CD14-positive monocyte (primary cell): Measurements from ENCODE around the gene DDAH1. TPM values are rescaled to one million over a fixed set of nuclear protein-coding genes. Genes with fewer than 3 reads are reported as not detected.

Experiments
- DNase-seq, 3 donors: peaks; one replicate each; pipeline ENCODE4 v3.0.0-alpha.2; 2011 to 2022
- H2AFZ ChIP-seq: 2 replicates; pipeline ENCODE4 v1.6.0; 2012; ENCODE audit warnings: mild to moderate bottlenecking, low read depth, low read length, inconsistent platforms; ENCODE audit not compliant: insufficient read depth, poor library complexity, severe bottlenecking
- H3K27ac ChIP-seq, 2 donors: 1 replicate in 1 of 2; 2 replicates in 1 of 2; pipeline ENCODE4 v1.5.1; 2012 to 2013; ENCODE audit warnings: low read length in 2 of 2, control low read depth in 1 of 2, inconsistent platforms in 1 of 2, low read depth in 1 of 2, mild to moderate bottlenecking in 1 of 2
- H3K27me3 ChIP-seq, 2 donors: one replicate each; pipeline versions ENCODE4 v1.6.0 to v1.6.1; 2011 to 2013; ENCODE audit warnings: low read length in 2 of 2; ENCODE audit not compliant: control insufficient read depth in 2 of 2, insufficient read depth in 2 of 2
- H3K36me3 ChIP-seq, 2 donors: replicated peaks in 1 of 2; 1 replicate in 1 of 2; 2 replicates in 1 of 2; pipeline versions ENCODE4 v1.5.1 to v1.6.1; 2012 to 2013; ENCODE audit warnings: low read length in 2 of 2, control low read depth in 1 of 2, inconsistent platforms in 1 of 2, mild to moderate bottlenecking in 1 of 2; ENCODE audit not compliant: insufficient read depth in 2 of 2, control insufficient read depth in 1 of 2
- H3K4me1 ChIP-seq, 2 donors: 1 replicate in 1 of 2; 2 replicates in 1 of 2; pipeline versions ENCODE4 v1.5.1 to v1.6.1; 2012 to 2013; ENCODE audit warnings: low read length in 2 of 2, control low read depth in 1 of 2, inconsistent platforms in 1 of 2, mild to moderate bottlenecking in 1 of 2, moderate library complexity in 1 of 2; ENCODE audit not compliant: insufficient read depth in 2 of 2, control insufficient read depth in 1 of 2
- H3K4me2 ChIP-seq: replicated peaks from 2 replicates; pipeline ENCODE3; 2012; ENCODE audit warnings: low read length, moderate library complexity, mild to moderate bottlenecking; ENCODE audit not compliant: poor library complexity, severe bottlenecking; ENCODE audit errors: extremely low read depth
- H3K4me3 ChIP-seq, 3 experiments: fragments of 200-600 bp in 1 of 3; sonication (generic) in 1 of 3; replicated peaks in 1 of 3; 1 replicate in 2 of 3; 2 replicates in 1 of 3; pipeline ENCODE4 v1.5.1; 2011 to 2013; ENCODE audit warnings: low read length in 3 of 3, mild to moderate bottlenecking in 3 of 3, control low read depth in 2 of 3, low read depth in 2 of 3, inconsistent platforms in 1 of 3, moderate library complexity in 1 of 3
- H3K79me2 ChIP-seq: 2 replicates; pipeline ENCODE4 v1.6.0; 2012; ENCODE audit warnings: mild to moderate bottlenecking, control low read depth, inconsistent platforms, low read length, moderate library complexity; ENCODE audit not compliant: insufficient read depth
- H3K9ac ChIP-seq: 2 replicates; pipeline ENCODE4 v1.6.0; 2017; ENCODE audit warnings: low read length, mild to moderate bottlenecking; ENCODE audit not compliant: insufficient read depth, poor library complexity, severe bottlenecking
- H3K9me3 ChIP-seq, 2 donors: replicated peaks in 1 of 2; 1 replicate in 1 of 2; 2 replicates in 1 of 2; pipeline versions ENCODE4 v1.5.1 to v1.6.1; 2012 to 2013; ENCODE audit warnings: low read length in 2 of 2, control low read depth in 1 of 2; ENCODE audit not compliant: control insufficient read depth in 1 of 2, insufficient read depth in 1 of 2
- H4K20me1 ChIP-seq: 2 replicates; pipeline ENCODE4 v1.6.0; 2012; ENCODE audit warnings: mild to moderate bottlenecking, low read length, control low read depth, moderate library complexity; ENCODE audit not compliant: insufficient read depth
- H3K27ac Mint-ChIP-seq, 7 donors: one replicate each; pipeline ENCODE4 v1.8.0; 2020; ENCODE audit warnings: mild to moderate bottlenecking in 7 of 7, mixed read lengths in 7 of 7, moderate library complexity in 6 of 7, inconsistent platforms in 2 of 7
- H3K27me3 Mint-ChIP-seq, 3 donors: one replicate each; pipeline ENCODE4 v1.8.0; 2021 to 2022; ENCODE audit warnings: low read depth in 3 of 3, mild to moderate bottlenecking in 3 of 3, mixed read lengths in 3 of 3, moderate library complexity in 3 of 3, inconsistent platforms in 1 of 3
- H3K36me3 Mint-ChIP-seq, 2 donors: one replicate each; pipeline ENCODE4 v1.8.0; 2020; ENCODE audit warnings: mixed read lengths in 2 of 2, inconsistent platforms in 1 of 2, mild to moderate bottlenecking in 1 of 2
- H3K4me1 Mint-ChIP-seq: one replicate; pipeline ENCODE4 v1.8.0; 2020; ENCODE audit warnings: mild to moderate bottlenecking, mixed read lengths
- H3K4me3 Mint-ChIP-seq, 2 donors: one replicate each; pipeline ENCODE4 v1.8.0; 2020; ENCODE audit warnings: mild to moderate bottlenecking in 2 of 2, mixed read lengths in 2 of 2, moderate library complexity in 1 of 2
- H3K9me3 Mint-ChIP-seq, 7 donors: one replicate each; pipeline ENCODE4 v1.8.0; 2020 to 2022; ENCODE audit warnings: mixed read lengths in 7 of 7, mild to moderate bottlenecking in 6 of 7, moderate library complexity in 6 of 7, inconsistent platforms in 2 of 7
- CTCF ChIP-seq: fragments of 200-600 bp; IDR thresholded peaks from one replicate; pipeline ENCODE4 v1.8.0; 2022; ENCODE audit warnings: antibody characterized with exemption, mild to moderate bottlenecking
- WGBS: methylation state at CpG from one replicate; pipeline ENCODE4 v1.1.5; 2013; ENCODE audit warnings: missing lambda C conversion rate; ENCODE audit not compliant: insufficient coverage; 5-methylcytosine and 5-hydroxymethylcytosine counted together
- intact Hi-C, 2 donors: fragments of 100-400 bp; cut with micrococcal nuclease; formaldehyde crosslinking; loops; one replicate each; pipeline versions ENCODE4 v1.15.0 to v1.15.1; 2023
- polyA plus RNA-seq, 3 donors: library from polyadenylated mRNA; depleted of rRNA in 1 of 3; unstranded in 2 of 3; stranded (reverse) in 1 of 3; fragments of 300-500 nt in 2 of 3; fragments of >200 nt in 1 of 3; fragmentation: Illumina TruSeq in 2 of 3; gene quantifications; 1 replicate in 2 of 3; 2 replicates in 1 of 3; pipeline ENCODE4 v1.2.3, GENCODE V29; 2012 to 2021

The DDAH1 gene
- polyA plus RNA-seq, 3 donors: not detected

- DNase-seq: no peak
- no peak overlapping the region for H3K27ac ChIP-seq
- intact Hi-C loops: no loop called here
- no peak overlapping the region for H3K4me3 Mint-ChIP-seq
- H3K79me2 ChIP-seq: no peaks in the 10 kb centered on the region
- peaks cover 0 to 2% of the 10 kb centered on the region in 2 donors for H3K36me3 Mint-ChIP-seq
- no peak overlapping the region for H3K4me2 ChIP-seq
- H3K9me3 Mint-ChIP-seq: peaks cover 0 to 9% (median 2%) of the 10 kb centered on the region in 7 donors
- H3K27me3 Mint-ChIP-seq: peaks cover 33 to 42% (median 37%) of the 10 kb centered on the region in 3 donors
- no peak overlapping the region for H3K9ac ChIP-seq
- H3K4me3 ChIP-seq: no peak overlapping the region
- no CpG with 5 or more reads among the region's 5 CpGs for WGBS
- TF ChIP-seq CTCF: no peak
- H2AFZ ChIP-seq: no peak overlapping the region
- peaks cover 6 to 16% of the 10 kb centered on the region in 2 donors for H3K4me1 ChIP-seq
- no peaks in the 10 kb centered on the region for H4K20me1 ChIP-seq
- no peak overlapping the region for H3K27ac Mint-ChIP-seq
- no peaks in the 10 kb centered on the region for H3K36me3 ChIP-seq
- peaks cover 0 to 5% of the 10 kb centered on the region in 2 donors for H3K9me3 ChIP-seq
- H3K4me1 Mint-ChIP-seq: peaks cover 14% of the 10 kb centered on the region
- H3K27me3 ChIP-seq: peaks cover 31 to 40% of the 10 kb centered on the region in 2 donors
Measured at GRCh38 chr1:85461216-85461918, 3.6 kb downstream of the DDAH1 start.

GRCh38 chr1:85460555-85461088 lies 4.3 kb downstream of the DDAH1 start:
- intact Hi-C loops: no loop called here

More at GRCh38 chr1:85460555-85461088, 4.3 kb downstream of the DDAH1 start:
- Mint-ChIP-seq H3K9me3 (peaks cover 0 to 6% (median 2%) of the 10 kb centered on the region in 7 donors), H3K27ac (no peak overlapping the region), H3K4me3 (no peak overlapping the region), H3K27me3 (peaks cover 28 to 35% (median 30%) of the 10 kb centered on the region in 3 donors), H3K4me1 (peaks cover 14% of the 10 kb centered on the region), H3K36me3 (peaks cover 0 to 2% of the 10 kb centered on the region in 2 donors)
- no peaks in the 10 kb centered on the region for H4K20me1 ChIP-seq
- no peak overlapping the region for H3K4me2 ChIP-seq
- H3K79me2 ChIP-seq: no peaks in the 10 kb centered on the region
- no peak for TF ChIP-seq CTCF
- peaks cover 26 to 33% of the 10 kb centered on the region in 2 donors for H3K27me3 ChIP-seq
- H3K4me3 ChIP-seq: no peak overlapping the region
- peaks cover 0 to 5% of the 10 kb centered on the region in 2 donors for H3K9me3 ChIP-seq
- H3K27ac ChIP-seq: no peak overlapping the region
- no peak for DNase-seq
- H3K36me3 ChIP-seq: no peaks in the 10 kb centered on the region
- no peak overlapping the region for H2AFZ ChIP-seq
- no peak overlapping the region for H3K9ac ChIP-seq
- 100% methylated on average over 1 of the region's 2 CpGs for WGBS
- peaks cover 6 to 16% of the 10 kb centered on the region in 2 donors for H3K4me1 ChIP-seq
